NB4 (cell line): ENCODE measurements around the gene ASIC3.

Source experiments
- CTCF ChIP-seq: IDR thresholded peaks from one replicate; pipeline ENCODE4 v1.5.1; 2012; ENCODE audit warnings: low read depth, low read length
- MYC ChIP-seq: IDR thresholded peaks from 2 replicates; pipeline ENCODE4 v1.6.1; 2011; ENCODE audit warnings: low read depth, low read length
- TF ChIP-seq, protein P1 (sequence below): IDR thresholded peaks from 2 replicates; pipeline ENCODE4 v1.6.1; 2011; ENCODE audit warnings: low read depth, low read length

DNA sequence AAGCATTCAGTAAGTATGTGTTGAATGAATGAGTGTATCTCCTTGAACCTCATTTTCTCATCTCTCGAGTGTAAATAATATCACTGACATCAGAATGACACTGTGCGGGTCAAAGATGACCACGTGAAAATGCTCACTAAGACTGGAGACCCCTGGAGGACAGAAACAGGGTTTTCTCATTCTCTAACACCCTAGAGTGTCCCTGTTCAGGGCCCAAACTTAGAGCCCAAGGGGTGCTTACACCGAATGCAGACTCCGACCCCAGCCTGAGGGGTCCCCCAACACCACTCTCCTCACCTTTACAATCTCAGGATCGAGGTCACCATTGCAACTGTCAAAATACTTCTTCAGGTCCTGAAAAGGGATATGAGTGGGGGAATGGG lies 7.9 kb downstream of the ASIC3 start:
- TF ChIP-seq, protein P1, sequence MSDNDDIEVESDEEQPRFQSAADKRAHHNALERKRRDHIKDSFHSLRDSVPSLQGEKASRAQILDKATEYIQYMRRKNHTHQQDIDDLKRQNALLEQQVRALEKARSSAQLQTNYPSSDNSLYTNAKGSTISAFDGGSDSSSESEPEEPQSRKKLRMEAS, result no peak
- TF ChIP-seq CTCF, result no peak
- TF ChIP-seq MYC, result no peak
